ELF-1 (cell line): ENCODE measurements around the gene TCTN2.

ENCODE experiments used
- DNase-seq: peaks from one replicate; pipeline ENCODE4 v3.0.0-alpha.2; 2016; ENCODE audit warnings: low read depth, low spot score

The TCTN2 gene

DNA sequence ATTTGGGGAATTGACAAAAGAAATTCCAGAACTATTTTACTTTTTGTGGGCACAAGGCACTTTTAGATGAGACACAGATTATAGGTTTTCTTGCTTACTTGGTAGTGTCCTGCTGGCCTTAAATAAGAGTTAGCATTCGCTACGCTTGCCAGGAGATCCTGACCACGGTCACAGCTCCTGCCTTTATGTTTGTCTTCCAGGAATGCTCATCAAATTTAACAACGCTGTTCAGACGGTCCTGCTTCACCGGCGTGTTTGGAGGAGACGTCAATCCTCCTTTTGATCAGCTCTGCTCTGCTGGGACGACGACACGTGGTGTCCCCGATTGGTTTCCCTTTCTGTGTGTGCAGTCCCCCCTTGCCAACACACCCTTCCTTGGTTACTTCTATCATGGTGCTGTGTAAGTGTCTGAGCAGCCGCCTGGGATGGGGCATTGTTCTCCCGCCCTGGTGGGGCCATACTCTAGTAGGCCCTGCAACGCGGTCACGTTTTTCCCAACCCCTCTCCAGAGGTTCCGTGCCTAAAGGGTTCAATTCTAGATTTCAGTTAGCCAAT, 15.8 kb downstream of the TCTN2 start:
- DNase-seq, result no peak

DNA sequence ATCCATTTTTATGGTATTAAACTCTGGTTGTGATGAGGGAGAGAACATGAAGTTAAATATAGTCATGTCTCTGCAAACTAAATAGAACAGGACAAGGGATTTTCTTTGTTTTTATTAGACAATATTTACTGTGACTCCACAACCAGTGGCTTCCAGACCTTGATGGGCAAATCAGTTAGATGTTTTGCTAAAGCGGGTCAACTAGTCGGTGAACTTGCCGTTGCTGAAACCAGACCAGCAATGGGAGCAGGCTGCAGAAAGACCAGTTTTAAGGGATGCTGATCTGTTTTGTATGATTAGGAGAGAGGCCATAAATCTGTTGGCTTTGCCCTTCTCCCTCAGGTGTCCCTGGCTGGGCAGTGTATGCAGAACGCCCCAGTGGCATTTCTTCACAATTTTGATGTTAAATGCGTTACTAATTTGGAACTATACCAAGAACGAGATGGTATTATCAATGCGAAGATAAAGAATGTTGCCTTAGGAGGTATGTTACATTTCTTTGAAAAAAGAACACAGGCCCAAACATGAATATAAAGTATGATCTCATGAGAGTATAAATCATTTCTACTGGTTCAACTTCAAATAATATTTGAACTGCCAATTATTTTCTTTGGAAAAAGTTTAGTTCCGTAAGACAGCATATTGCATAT, 19.4 kb downstream of the TCTN2 start:
- DNase-seq, result no peak

DNA sequence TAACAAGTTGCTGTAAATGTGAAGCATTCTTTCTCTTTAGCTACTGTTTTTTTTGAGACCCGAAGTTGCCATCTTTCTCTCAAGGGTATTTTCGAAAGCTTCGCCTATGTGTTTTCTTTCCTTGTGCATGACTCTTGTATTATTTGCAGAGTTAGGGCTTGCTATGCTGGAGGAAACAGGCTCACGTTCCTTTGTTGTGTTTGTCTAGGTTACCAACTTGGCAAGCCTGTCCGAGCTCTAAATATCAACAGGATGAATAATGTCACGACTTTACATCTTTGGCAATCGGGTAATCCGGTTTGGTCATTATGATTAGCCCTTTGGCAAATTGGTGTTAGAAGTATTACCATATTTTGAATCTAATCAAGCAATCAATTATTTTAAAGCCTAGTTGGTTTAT, 25.3 kb downstream of the TCTN2 start:
- no peak for DNase-seq

DNA sequence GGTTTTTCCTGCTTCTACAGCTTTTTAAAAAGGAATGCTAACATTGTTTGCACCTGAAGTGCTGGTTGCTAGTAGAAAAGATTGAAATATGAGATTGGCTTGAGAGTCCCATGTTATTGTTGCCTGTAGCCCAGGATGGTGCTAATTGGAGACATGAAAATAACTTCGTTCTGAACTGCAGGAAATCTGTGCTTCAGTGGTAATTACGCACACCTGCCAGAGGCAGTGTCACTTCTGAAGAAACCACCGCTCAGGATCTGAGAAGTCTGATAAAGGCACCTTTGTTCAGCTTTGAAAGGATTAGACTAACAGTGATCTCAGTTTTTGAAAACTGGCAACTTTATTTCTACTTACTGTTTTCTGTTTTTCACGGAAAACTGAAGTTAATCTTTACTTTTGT, 25.7 kb downstream of the TCTN2 start:
- DNase-seq, result no peak

DNA sequence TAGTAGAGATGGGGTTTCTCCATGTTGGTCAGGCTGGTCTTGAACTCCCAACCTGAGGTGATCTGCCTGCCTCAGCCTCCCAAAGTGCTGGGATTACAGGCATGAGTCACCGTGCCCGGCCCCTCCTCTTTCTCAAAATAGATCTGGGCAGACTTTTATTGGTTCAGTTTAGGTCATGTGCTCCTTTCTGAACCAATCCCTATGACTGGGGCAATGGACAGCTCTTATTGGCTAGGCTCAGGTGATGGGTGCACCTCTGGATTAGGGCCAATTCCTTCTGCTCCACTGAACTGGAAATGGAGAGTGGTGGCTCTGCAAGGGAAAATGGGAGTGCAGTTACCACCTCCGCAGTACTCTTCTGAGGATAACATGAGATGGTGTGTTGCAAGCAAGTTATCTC, 35.0 kb downstream of the TCTN2 start:
- DNase-seq, result no peak

DNA sequence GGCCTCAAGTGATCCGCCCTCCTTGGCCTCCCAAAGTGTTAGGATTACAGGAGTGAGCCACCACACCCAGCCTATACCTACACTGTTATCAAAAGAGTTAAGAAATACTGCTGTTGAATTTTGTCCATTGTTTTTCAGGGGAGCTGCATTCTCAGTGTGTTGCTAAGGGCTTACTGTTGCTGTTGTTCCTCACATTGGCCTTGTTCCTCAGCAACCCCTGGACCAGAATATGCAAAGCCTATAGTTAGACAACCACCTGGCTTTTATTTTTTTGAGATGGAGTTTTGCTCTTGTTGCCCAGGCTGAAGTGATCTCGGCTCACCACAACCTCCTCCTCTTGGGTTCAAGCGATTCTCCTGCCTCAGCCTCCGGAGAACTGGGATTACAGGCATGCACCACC, 36.6 kb downstream of the TCTN2 start:
- DNase-seq, result no peak

DNA sequence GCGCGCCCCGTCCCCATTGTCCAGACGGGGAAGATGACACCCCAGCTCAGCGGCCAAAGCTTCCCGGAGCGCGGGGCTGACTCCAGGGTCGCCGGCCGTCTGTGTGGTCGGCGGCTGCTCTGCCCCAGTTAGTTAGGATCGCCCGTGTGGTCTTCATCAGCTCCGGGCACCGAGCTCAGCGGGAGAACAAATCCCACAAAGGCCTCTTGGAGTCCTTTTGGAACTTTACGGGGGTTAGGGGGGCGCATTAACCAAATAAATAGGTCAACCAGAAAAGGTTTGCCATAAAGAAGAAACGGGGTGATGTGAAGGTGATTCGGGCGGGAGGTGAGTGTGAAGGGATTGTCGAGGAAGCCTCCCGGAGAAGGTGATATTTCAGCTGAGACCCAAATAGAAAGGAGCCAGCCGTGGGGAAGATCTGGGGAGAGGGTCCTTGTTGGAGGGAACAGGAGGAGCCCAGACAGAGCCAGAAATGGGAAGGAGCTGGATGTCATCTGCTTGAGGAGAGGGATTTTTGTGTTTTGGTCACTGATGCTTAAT, 41.9 kb downstream of the TCTN2 start:
- no peak for DNase-seq

DNA sequence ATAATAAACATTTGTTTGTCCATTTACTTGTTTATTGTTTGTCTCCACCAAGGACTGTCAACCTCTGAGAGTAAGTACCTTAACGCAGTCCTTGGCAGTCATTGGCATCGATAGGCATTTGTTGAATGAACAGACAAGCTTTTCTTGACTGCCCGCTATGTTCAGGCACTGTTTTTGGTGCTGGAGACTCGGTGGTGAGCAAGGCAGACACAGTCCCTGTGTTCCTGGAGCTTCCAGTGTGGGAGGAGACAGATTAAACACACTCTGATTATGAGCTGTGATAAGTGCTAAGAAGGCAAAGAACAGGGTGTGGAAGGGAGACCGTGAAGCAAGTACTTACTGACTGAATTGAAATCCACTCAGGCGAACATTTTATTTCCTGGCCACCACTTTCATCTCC, 42.5 kb downstream of the TCTN2 start:
- DNase-seq, result no peak

DNA sequence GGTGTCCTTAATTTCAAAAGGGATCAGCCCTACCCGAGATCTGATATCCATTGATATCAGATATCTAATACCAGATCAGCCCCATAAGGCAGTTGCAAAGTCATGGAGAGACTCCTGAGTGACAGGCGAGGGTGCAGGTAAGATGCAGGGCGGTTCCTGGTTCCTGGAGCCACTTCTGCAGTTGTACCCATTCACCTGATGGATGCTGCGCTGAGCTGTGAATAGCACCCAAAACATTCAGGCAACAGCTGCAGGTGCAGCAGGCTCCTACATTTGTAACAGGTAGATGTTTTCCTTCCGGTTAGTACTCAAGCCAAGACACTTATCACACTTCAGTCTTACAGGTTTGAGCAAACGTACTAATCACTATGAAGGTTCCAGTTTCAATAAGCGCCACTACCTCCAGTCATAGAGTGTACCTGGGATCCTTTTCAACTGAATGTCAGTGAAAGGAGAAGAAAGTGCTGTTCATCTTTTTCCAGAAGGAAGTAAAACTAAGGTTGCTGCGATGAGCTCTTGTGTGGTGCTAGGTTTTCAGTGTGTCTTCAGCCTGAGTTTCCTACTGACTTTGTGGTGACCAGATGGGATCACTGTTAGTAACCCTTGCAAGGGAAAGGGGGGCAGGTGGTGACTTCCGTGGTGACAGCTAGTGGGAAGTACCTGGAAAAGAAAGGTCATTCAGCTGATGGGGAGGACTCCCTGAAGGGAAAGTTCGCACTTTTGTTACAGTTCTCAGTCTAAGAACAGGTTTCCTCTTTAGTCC, 43.1 kb downstream of the TCTN2 start:
- no peak for DNase-seq

DNA sequence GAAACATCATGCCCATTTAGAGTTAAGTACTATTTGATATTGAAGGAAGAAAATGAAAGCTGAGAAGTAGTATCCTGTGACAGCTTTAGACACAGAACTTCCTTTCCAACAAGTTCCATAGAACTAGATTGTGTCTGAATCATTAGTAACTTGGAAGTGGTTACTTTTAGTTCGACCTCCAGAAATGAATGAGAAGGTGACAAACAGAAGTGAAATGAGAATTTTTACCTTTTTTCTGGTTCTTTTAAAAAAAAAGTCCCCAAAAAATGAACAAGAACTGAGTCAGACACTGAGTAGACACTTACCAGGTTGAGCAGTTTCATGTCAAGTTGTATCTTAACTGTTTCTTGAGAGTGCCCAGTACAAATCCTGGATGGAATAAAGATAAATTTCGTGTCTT, 44.3 kb downstream of the TCTN2 start:
- DNase-seq, result no peak

DNA sequence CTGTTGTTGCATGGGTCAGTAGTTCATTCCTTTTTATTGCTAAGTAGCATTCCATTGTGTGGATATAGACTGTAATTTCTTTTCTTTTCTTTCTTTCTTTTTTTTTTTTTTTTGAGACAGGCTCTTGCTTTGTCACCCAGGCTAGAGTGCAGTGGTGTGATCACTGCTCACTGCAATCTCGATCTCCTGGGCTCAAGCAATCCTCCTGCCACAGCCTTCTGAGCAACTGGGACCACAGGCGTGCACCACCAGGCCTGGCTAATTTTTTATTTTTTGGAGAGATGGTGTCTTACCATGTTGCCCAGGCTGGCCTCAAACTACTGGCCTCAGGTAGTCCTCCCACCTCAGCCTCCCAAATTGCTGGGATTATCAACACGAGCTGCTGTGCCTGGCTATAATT, 46.4 kb downstream of the TCTN2 start:
- no peak for DNase-seq

DNA sequence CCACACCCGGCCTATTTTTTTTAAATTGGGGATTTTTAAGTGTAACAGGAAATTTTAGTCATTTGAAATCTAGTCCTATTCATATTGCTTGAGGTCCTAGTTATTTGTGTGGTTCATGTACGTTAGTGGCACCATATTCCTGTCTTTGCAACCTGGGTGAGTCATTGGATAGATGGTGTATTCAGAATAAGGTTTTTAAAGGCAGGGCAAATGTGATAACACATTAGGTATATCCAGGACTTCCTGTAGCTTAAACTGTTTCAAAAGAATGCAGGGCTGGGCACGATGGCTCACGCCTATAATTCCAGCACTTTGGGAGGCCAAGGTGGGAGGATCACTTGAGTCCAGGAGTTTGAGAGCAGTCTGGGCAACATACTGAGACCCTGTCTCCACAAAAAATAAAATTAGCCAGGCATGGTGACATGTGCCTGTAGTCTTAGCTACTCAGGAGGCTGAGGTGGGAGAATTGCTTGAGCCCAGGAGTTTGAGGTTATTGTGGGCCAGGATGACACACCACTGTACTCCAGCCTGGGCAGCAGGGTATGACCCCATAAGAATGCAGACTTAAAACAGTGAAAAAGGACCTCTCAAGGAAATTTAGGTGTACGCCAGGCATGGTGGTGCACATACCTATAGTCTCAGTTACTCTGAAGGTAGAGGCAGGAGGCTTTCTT, 49.4 kb downstream of the TCTN2 start:
- DNase-seq, result no peak

DNA sequence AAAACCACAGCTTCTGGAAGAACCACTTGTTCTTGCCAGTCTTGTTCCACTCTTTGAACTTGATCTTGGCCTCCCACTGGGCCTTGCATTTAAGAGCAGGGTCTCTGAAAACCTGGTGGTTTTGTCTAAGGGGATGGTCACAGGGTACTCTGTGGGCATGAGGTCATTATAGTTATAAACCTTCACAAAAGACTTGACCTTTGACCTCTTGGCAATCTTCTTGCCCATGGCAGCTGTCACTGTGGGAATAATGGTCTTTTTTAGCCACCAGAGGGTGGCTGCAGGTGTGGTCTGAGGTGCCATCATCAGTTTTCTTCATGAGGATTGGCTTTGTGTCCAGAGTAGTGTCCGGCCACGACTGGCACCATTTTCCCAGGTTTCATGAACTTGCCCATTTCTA, 50.3 kb downstream of the TCTN2 start:
- DNase-seq, result no peak

DNA sequence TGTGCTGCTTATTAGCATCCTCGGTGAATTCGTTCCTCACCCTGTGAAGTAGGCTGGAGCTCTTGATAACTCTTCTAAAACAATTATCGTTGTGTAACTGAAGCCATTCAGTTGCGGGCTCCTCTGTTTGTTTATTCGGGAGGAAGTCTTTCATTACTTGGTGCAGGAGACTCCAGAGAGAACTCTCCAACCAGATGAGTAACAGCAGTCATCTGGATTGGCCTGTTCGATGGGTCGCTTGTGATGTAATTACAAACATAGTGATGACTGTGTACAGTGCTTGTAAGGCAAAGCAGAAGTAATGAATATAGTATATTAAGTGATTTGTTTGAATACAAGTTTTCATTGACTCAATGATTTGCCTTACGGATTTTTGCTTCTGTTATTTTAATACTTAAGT, 52.1 kb downstream of the TCTN2 start:
- DNase-seq, result no peak

DNA sequence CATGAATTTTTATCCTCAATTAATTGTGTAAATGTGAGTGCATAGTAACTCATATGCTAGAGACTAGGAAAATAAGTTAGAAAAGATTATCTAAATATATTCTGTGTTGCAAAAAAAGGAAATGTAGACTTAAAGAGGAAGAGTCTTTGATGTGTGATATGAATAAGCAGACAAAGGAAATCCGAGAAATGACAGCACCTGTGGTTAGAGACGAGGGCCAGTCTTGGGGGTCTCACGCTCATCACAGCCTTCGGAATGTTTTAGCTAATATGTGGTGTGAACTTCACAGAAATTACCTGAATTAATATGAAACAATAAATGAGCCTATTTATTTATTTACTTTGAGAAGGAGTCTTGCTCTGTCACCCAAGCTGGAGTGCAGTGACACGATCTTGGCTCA, 52.9 kb downstream of the TCTN2 start:
- DNase-seq, result no peak

DNA sequence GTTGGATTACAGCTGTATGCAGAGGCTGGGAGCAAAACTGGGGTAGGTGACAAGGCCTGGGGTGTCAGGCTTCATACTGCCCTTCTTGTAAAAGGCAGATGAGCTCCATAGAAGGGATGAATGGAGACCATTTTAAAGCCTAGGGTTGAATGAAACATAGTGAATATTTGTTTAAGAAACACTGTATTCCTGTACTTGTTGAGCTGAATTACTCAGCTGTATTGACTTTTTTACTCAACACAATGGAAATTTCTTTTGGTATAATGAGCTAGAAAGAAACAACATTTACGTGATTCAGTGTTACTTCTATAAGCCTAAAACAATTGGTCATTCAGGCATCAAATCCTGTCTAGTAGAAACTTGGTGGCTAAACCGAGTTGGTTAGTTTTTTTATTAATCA, 55.3 kb downstream of the TCTN2 start:
- DNase-seq, result no peak

DNA sequence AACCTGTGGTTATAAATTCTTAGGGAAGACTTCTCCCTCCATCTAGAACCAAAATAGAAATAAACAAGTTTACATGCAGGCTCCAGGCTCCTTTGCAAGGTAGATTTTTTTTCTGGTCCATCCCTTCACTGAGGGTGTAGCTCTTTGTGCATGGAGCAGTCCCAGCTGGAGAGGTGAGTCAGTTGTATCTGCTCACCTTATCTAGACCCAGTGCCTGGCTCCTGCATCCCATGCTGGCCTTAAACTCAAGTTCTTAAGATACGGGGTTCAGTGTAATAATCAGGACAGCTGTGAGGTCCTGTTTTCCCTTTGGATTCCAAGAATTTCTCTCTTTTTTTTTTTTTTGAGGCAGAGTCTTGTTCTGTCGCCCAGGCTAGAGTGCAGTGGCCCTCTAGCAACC, 56.0 kb downstream of the TCTN2 start:
- no peak for DNase-seq

DNA sequence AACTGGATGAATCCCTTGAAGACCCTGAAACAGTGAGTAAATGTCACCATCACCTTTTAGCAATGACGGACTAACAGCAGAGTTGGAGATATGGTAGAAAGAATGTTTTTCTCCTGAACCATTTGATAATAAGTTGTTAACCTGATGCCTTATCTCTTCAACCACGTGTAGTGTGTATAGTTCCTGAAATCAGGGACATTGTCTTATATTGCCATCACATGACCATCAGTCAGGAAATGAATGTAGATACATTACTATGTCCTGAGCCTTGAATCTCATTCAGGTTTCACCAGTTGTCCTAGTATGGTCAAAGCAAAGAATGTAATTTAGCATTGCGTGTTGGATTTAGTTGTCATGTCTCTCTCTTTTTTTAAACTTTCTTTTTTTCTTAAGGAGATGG, 57.0 kb downstream of the TCTN2 start:
- DNase-seq, result no peak

DNA sequence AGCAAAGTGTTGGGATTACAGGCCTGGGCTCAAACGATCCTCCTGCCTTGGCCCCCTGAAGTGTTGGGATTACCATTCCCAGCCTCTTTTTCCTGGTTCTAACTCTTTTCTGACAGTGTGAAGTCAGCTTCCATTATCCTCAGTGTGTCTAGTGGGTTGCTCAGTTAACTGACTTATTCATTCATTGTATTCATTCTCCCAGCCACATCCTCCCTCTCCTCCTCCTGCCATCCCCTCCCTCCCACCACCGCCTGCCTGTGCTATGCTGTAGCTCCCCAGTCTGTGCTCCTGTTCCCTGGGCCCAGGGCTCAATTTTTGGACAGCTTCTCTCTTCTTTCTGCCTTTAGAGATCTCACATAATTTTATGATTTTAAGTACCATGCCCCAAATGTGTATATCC, 60.7 kb downstream of the TCTN2 start:
- no peak for DNase-seq

DNA sequence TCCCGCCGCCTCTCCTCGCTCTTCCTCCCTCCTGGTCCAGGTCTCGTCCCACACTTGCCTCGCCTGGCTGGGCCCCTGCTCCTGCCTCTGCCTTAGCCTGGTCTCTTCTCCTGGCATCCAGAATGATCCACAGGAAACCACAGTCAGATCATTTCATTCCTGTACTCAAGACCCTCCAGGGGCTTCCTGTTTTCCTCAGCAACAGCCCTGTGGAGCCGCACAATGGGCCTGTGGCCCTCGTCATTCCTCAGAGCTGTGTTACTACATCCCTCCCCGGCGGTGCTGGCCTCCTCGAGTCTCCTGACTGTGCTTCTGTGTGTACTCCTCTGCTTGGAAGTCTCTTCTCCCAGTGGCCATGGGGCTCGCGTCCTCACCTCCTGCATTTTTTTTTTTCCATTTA, 61.3 kb downstream of the TCTN2 start:
- no peak for DNase-seq

DNA sequence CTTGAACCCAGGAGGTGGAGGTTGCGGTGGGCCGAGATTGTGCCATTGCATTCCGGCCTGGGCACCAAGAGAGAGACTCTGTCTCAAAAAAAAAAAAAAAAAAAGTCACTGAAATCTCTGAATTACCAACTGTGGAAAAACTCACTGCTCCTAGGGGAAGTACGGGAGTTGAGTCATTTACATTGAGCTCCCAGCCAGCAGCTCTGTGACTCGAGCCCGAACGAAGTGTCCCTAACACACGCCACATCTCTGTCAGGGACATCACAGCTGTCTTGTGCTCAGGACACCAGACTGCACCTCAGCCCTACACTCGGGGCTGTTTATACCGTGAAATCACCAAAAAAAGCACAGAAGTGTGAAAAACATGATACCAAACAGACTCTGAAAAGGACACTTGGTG, 62.3 kb downstream of the TCTN2 start:
- no peak for DNase-seq

DNA sequence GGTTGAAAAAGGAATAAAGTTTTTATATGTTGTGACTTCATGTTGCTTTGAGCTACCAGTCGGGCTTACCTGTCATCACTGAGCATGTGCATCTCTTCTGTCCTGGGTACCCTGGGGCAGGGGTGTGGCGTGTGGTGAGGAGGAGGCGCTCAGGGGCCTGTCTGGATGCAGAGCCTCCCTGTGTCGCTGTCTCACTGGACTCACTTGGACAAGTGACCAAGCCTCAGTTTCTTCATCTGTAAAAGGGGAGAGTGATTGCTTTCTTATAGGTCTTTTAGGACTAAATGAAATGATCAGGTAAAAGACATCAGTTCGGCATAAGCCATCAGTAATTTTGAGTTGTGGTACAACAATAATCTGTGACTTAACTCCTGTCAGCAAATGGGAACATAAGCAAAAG, 63.4 kb downstream of the TCTN2 start:
- no peak for DNase-seq
